Fibroblast of lung (primary cell): ENCODE measurements around the gene COL3A1. TPM values are rescaled to one million over a fixed set of nuclear protein-coding genes. Genes with fewer than 3 reads are reported as not detected.

Experiments
- DNase-seq, 2 donors: peaks; one replicate each; pipeline versions ENCODE4 v3.0.0 to v3.0.0-alpha.2; 2010; ENCODE audit warnings: low read depth in 2 of 2
- H2AFZ ChIP-seq: 2 replicates; pipeline ENCODE4 v1.5.1; 2012; ENCODE audit warnings: low read length, control low read depth, inconsistent platforms
- H3K27ac ChIP-seq: 2 replicates; pipeline ENCODE4 v1.5.1; 2011; ENCODE audit warnings: low read length, control low read depth; ENCODE audit not compliant: insufficient read depth
- H3K27me3 ChIP-seq: 2 replicates; pipeline ENCODE4 v1.5.1; 2011; ENCODE audit warnings: mild to moderate bottlenecking, low read length; ENCODE audit not compliant: control insufficient read depth, insufficient read depth
- H3K36me3 ChIP-seq: 2 replicates; pipeline ENCODE4 v1.5.1; 2011; ENCODE audit warnings: low read length; ENCODE audit not compliant: control insufficient read depth, insufficient read depth
- H3K4me1 ChIP-seq: 2 replicates; pipeline ENCODE4 v1.5.1; 2011; ENCODE audit warnings: low read length; ENCODE audit not compliant: control insufficient read depth, insufficient read depth; ENCODE audit errors: extremely low read depth
- H3K4me2 ChIP-seq: 2 replicates; pipeline ENCODE4 v1.5.1; 2011; ENCODE audit warnings: low read length, control low read depth; ENCODE audit not compliant: insufficient read depth; ENCODE audit errors: extremely low read depth
- H3K4me3 ChIP-seq, 4 experiments: fragments of 200-600 bp in 1 of 4; sonication (generic) in 1 of 4; replicated peaks in 1 of 4; 2 replicates each; pipeline ENCODE4 v1.5.1; 2011 to 2016; ENCODE audit warnings: low read length in 4 of 4, low read depth in 3 of 4, mild to moderate bottlenecking in 3 of 4, control low read depth in 2 of 4, inconsistent platforms in 1 of 4, mixed read lengths in 1 of 4; ENCODE audit not compliant: insufficient read depth in 1 of 4; ENCODE audit errors: control extremely low read depth in 1 of 4
- H3K79me2 ChIP-seq: 2 replicates; pipeline ENCODE4 v1.5.1; 2012; ENCODE audit warnings: mild to moderate bottlenecking, low read length, inconsistent platforms; ENCODE audit not compliant: control insufficient read depth, insufficient read depth
- H3K9ac ChIP-seq: 2 replicates; pipeline ENCODE4 v1.5.1; 2011; ENCODE audit warnings: mild to moderate bottlenecking, low read length, control low read depth; ENCODE audit not compliant: insufficient read depth
- H3K9me3 ChIP-seq: 2 replicates; pipeline ENCODE4 v1.5.1; 2012; ENCODE audit warnings: low read depth, low read length; ENCODE audit not compliant: control insufficient read depth, insufficient read depth
- H4K20me1 ChIP-seq: 2 replicates; pipeline ENCODE4 v1.5.1; 2011; ENCODE audit warnings: low read length; ENCODE audit not compliant: control insufficient read depth, insufficient read depth; ENCODE audit errors: extremely low read depth
- EZH2 ChIP-seq: IDR thresholded peaks from 2 replicates; pipeline ENCODE4 v1.5.1; 2012; ENCODE audit warnings: low read length, control low read depth, mild to moderate bottlenecking; ENCODE audit errors: missing control alignments
- polyA plus RNA-seq, 2 donors: library from polyadenylated mRNA; depleted of rRNA in 1 of 2; stranded (reverse) in 1 of 2; unstranded in 1 of 2; fragments of >200 nt; gene quantifications; 2 replicates each; pipeline ENCODE4 v1.2.1, GENCODE V29; 2011 to 2012; ENCODE audit warnings: missing spikeins in 1 of 2
- total RNA-seq: library from RNA; depleted of rRNA; stranded (reverse); fragments of >200 nt; gene quantifications from 2 replicates; pipeline ENCODE4 v1.2.1, GENCODE V29; 2014
- TF ChIP-seq, protein P1 (sequence below), 2 donors: IDR thresholded peaks in 1 of 2; conservative IDR thresholded peaks in 1 of 2; 1 replicate in 1 of 2; 2 replicates in 1 of 2; pipeline ENCODE4 v1.5.1; 2011 to 2012; ENCODE audit warnings: low read length in 2 of 2, control low read depth in 1 of 2, inconsistent platforms in 1 of 2, low read depth in 1 of 2, mild to moderate bottlenecking in 1 of 2

The COL3A1 gene
- total and polyA plus RNA-seq, 2 donors (not counting 1 experiment from before 2014, with no cell fraction given): 925 to 2,255 TPM

DNA sequence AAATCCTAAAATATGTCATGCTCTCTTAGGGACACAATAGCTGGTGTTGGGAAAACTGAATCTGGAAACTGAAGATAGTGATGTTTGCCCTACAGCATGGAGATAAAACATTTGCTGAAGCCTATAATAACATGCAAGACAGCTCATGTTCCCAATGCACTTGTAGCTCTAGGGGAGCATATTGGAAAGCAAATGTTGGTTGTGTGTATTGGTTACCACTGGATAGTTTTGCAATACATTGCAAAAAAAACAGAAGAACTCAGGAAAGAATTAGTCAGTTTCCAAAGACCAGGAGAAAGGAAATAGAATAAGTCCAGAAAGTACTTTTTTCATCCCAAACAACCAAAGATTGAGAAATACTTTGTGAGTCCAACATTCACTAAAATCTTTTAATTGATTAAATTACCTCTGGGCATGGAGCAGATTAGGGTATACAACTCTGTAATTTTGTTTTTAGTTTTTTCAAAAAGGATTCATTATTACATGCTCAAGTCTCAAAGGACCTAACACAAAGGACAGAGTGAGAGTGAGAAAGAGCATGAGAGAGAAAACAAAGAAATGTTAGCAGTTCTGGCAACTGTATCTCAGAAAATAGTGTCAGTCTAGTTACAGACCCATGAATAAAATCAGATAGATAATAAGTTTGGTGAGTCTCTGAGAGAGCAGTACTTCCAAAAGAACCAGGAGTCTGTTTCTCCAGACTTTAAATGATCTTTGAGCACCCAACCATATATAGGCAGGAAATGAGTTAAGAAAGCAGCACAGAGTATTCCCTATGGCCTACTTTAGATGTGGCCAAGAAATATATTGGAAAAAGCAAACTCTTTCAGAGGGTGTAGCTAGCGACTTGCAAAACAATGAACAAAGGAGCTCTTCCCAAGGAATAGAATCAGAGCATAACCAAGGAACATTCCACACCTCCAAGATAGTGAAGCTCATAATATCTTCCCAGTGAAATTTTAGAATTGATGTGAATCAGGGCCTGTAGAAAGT, 36.6 kb upstream of the COL3A1 start:
- Histone ChIP-seq H3K9me3 (no peaks in the 10 kb centered on the region), H3K79me2 (no peaks in the 10 kb centered on the region), H3K36me3 (no peaks in the 10 kb centered on the region), H3K4me3 (no peak overlapping the region), H3K9ac (no peak overlapping the region), H3K4me2 (no peak overlapping the region), H3K27ac (no peak overlapping the region), H2AFZ (peak overlapping the region; percentile 8), H3K27me3 (no peaks in the 10 kb centered on the region), H3K4me1 (no peaks in the 10 kb centered on the region), H4K20me1 (no peaks in the 10 kb centered on the region)
- no peak for TF ChIP-seq EZH2
- TF ChIP-seq, protein P1, sequence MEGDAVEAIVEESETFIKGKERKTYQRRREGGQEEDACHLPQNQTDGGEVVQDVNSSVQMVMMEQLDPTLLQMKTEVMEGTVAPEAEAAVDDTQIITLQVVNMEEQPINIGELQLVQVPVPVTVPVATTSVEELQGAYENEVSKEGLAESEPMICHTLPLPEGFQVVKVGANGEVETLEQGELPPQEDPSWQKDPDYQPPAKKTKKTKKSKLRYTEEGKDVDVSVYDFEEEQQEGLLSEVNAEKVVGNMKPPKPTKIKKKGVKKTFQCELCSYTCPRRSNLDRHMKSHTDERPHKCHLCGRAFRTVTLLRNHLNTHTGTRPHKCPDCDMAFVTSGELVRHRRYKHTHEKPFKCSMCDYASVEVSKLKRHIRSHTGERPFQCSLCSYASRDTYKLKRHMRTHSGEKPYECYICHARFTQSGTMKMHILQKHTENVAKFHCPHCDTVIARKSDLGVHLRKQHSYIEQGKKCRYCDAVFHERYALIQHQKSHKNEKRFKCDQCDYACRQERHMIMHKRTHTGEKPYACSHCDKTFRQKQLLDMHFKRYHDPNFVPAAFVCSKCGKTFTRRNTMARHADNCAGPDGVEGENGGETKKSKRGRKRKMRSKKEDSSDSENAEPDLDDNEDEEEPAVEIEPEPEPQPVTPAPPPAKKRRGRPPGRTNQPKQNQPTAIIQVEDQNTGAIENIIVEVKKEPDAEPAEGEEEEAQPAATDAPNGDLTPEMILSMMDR (conservative IDR thresholded peaks at IDR 0.05 in 1 of 2, IDR thresholded peaks at IDR 0.05 in 1 of 2; ENCODE audit: low read depth in 1 of 2, low read length in 2 of 2): no peak
- peak; percentile 51 to 85 for DNase-seq

DNA sequence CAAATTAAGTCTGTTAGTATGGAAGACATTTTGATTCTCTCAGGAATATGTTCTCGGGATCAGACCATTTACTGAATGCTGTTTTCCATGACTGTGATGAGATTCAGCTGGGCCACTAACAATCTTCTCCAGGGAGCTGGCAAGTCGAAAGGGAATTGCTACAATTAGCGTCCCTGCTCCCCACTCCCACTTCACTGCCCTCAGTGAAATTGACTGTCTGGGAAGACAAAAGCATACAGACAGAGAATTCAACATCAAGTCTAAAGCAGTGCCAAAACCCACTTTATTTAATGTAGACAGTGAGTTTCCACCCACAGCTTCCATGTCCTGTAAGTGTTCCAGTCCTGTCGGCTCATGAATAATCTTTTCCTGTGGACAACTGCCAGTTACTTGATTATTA, 34.0 kb upstream of the COL3A1 start:
- H3K27me3 ChIP-seq: no peaks in the 10 kb centered on the region
- no peak overlapping the region for H3K9ac ChIP-seq
- no peak overlapping the region for H3K4me2 ChIP-seq
- peak; percentile 67 to 75 for DNase-seq
- no peaks in the 10 kb centered on the region for H3K9me3 ChIP-seq
- no peaks in the 10 kb centered on the region for H3K4me1 ChIP-seq
- no peaks in the 10 kb centered on the region for H3K79me2 ChIP-seq
- no peak overlapping the region for H3K27ac ChIP-seq
- TF ChIP-seq EZH2: no peak
- TF ChIP-seq, protein P1 (conservative IDR thresholded peaks at IDR 0.05 in 1 of 2, IDR thresholded peaks at IDR 0.05 in 1 of 2; ENCODE audit: low read depth in 1 of 2, low read length in 2 of 2): no peak
- peak overlapping the region in 2 of 4 experiments; percentile 6 to 7 for H3K4me3 ChIP-seq
- H3K36me3 ChIP-seq: no peaks in the 10 kb centered on the region
- peak overlapping the region; percentile 19 for H2AFZ ChIP-seq
- H4K20me1 ChIP-seq: no peaks in the 10 kb centered on the region

DNA sequence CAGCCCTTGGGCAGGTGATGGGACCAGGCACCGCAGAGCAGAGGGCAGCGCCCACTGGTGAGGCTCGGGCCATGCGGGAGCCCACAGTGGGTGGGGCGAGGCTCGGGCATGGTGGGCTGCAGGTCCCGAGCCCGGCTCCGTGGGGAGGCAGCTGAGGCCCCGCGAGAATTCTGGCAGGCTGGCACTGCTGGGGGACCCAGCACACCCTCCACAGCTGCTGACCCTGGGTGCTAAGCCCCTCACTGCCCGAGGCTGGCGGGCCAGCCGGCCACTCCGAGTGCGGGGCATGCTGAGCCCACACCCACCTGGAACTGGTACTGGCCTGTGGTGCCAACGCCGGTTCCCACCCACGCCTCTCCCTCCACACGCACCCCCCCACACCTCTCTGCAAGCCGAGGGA, 29.7 kb upstream of the COL3A1 start:
- Histone ChIP-seq H3K4me2 (no peak overlapping the region), H3K9ac (no peak overlapping the region), H3K79me2 (no peaks in the 10 kb centered on the region), H3K4me3 (no peak overlapping the region), H3K9me3 (no peaks in the 10 kb centered on the region), H3K27me3 (no peaks in the 10 kb centered on the region), H3K36me3 (no peaks in the 10 kb centered on the region), H4K20me1 (no peaks in the 10 kb centered on the region), H2AFZ (no peak overlapping the region), H3K4me1 (no peaks in the 10 kb centered on the region), H3K27ac (no peak overlapping the region)
- TF ChIP-seq EZH2: no peak
- TF ChIP-seq, protein P1 (conservative IDR thresholded peaks at IDR 0.05 in 1 of 2, IDR thresholded peaks at IDR 0.05 in 1 of 2; ENCODE audit: low read depth in 1 of 2, low read length in 2 of 2): no peak
- no peak for DNase-seq
